K562 treated with DMSO at 1 percent for 24 hours (cell line): ENCODE measurements around the gene C9orf72. TPM values are rescaled to one million over a fixed set of nuclear protein-coding genes. Genes with fewer than 3 reads are reported as not detected.

Experiments used
- total RNA-seq: library from RNA; unstranded; fragments of 300-600 nt; gene quantifications from 2 replicates; pipeline ENCODE4 v1.2.3, GENCODE V29; 2022; ENCODE audit warnings: low read depth; ENCODE audit not compliant: insufficient read depth

Gene C9orf72
- 2.4 TPM in 2 replicates for total RNA-seq

GRCh38 chr9:27572918-27573633 is at the start of gene C9orf72:
C9orf72 (minus strand) TSS chr9:27573481; CDS start chr9:27567120, 6,361 bp downstream.

GRCh38 chr9:27529316-27530278 is 43.7 kb downstream of the C9orf72 start, which contains the start of gene MOB3B:
MOB3B (minus strand) TSS chr9:27529814; CDS start chr9:27455550, 74,264 bp downstream.

GRCh38 chr9:27524236-27524635 is 49.0 kb downstream of the C9orf72 start, which contains the start of gene IFNK:
IFNK (plus strand) TSS chr9:27524290; CDS start chr9:27524337, 47 bp downstream.

Other genes with a start within 250 kb of the C9orf72 start
- not detected in 2 replicates for gene IFNK, start 49.2 kb downstream of the C9orf72 start, total RNA-seq
- gene MOB3B, start 43.7 kb downstream of the C9orf72 start, total RNA-seq: 1.8 and 2.3 TPM in 2 replicates